ENCODE measurements around the gene SREBF1.

DNA sequence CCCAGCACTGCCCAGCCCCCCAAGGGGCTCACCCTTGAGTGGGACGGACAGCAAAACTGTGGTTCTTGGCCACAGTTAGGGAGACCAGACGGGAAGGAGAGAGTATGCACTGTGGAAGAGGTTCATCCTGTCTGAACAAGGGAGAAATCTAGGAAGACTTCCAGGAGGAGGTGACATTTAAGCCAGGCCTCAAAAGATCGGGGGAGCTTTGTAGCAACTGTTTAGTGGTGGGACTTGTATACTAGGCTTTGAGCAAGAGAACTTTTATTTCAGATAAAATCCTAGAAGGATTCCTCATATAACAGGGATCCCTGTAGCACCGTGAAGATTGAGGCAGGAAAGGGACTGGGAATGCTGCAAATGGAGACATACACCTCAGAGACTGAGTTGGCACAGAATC is 30.8 kb downstream of the SREBF1 start:
- TF ChIP-seq, protein P1, sequence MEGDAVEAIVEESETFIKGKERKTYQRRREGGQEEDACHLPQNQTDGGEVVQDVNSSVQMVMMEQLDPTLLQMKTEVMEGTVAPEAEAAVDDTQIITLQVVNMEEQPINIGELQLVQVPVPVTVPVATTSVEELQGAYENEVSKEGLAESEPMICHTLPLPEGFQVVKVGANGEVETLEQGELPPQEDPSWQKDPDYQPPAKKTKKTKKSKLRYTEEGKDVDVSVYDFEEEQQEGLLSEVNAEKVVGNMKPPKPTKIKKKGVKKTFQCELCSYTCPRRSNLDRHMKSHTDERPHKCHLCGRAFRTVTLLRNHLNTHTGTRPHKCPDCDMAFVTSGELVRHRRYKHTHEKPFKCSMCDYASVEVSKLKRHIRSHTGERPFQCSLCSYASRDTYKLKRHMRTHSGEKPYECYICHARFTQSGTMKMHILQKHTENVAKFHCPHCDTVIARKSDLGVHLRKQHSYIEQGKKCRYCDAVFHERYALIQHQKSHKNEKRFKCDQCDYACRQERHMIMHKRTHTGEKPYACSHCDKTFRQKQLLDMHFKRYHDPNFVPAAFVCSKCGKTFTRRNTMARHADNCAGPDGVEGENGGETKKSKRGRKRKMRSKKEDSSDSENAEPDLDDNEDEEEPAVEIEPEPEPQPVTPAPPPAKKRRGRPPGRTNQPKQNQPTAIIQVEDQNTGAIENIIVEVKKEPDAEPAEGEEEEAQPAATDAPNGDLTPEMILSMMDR (IDR thresholded peaks at IDR 0.05), result no peak
- TF ChIP-seq POLR2A (IDR thresholded peaks at IDR 0.05), result no peak
